GM23338 (cell line): ENCODE results near the gene BTN2A1. TPM values are rescaled to one million over a fixed set of nuclear protein-coding genes. Genes with fewer than 3 reads are reported as not detected.

Source experiments
- ATAC-seq: fragments of 200-7000 bp; cut with Tn5 transposase; 3 replicates; pipeline ENCODE4 v1.9.1; 2020
- DNase-seq: peaks from one replicate; pipeline ENCODE4 v3.0.0-alpha.2; 2015; ENCODE audit warnings: low spot score
- H2AFZ ChIP-seq: fragments of 200-600 bp; sonication (generic); 2 replicates; pipeline ENCODE4 v1.8.0; 2016; ENCODE audit warnings: antibody characterized with exemption, mild to moderate bottlenecking, moderate library complexity
- H3F3A ChIP-seq: fragments of 200-600 bp; sonication (generic); replicated peaks from 2 replicates; pipeline ENCODE4 v1.8.0; 2017; ENCODE audit warnings: antibody characterized with exemption, mixed run types, low read depth
- H3K27ac ChIP-seq: fragments of 200-600 bp; sonication (generic); 2 replicates; pipeline ENCODE4 v1.6.1; 2016; ENCODE audit warnings: low read depth
- H3K27me3 ChIP-seq: fragments of 200-600 bp; sonication (generic); 2 replicates; pipeline ENCODE4 v1.8.0; 2016; ENCODE audit warnings: mild to moderate bottlenecking, mixed run types, moderate library complexity; ENCODE audit not compliant: insufficient read depth
- H3K36me3 ChIP-seq: fragments of 200-600 bp; sonication (generic); 2 replicates; pipeline ENCODE4 v1.8.0; 2016; ENCODE audit warnings: mild to moderate bottlenecking; ENCODE audit not compliant: insufficient read depth
- H3K4me1 ChIP-seq: fragments of 200-600 bp; sonication (generic); 2 replicates; pipeline ENCODE4 v1.8.0; 2016; ENCODE audit warnings: mild to moderate bottlenecking, moderate library complexity; ENCODE audit not compliant: insufficient read depth
- H3K4me2 ChIP-seq: fragments of 200-600 bp; sonication (generic); 2 replicates; pipeline ENCODE4 v1.7.1; 2017; ENCODE audit warnings: mixed run types
- H3K4me3 ChIP-seq: fragments of 200-600 bp; sonication (generic); 2 replicates; pipeline ENCODE4 v1.6.1; 2016; ENCODE audit warnings: mixed run types
- H3K79me2 ChIP-seq: fragments of 200-600 bp; sonication (generic); replicated peaks from 2 replicates; pipeline ENCODE4 v1.8.0; 2017; ENCODE audit warnings: mild to moderate bottlenecking; ENCODE audit not compliant: insufficient read depth
- H3K9me2 ChIP-seq: fragments of 200-600 bp; sonication (generic); 2 replicates; pipeline ENCODE4 v1.8.0; 2017; ENCODE audit not compliant: insufficient read depth
- H4K20me1 ChIP-seq: fragments of 200-600 bp; sonication (generic); replicated peaks from 2 replicates; pipeline ENCODE4 v1.8.0; 2017; ENCODE audit warnings: mild to moderate bottlenecking; ENCODE audit not compliant: insufficient read depth
- H3K27ac Mint-ChIP-seq: 2 replicates; pipeline ENCODE4 v1.8.0; 2020; ENCODE audit warnings: inconsistent platforms, mild to moderate bottlenecking, moderate library complexity, mixed read lengths
- H3K27me3 Mint-ChIP-seq: 3 replicates; pipeline ENCODE4 v1.8.0; 2022; ENCODE audit warnings: low read depth, mild to moderate bottlenecking, moderate library complexity, mixed read lengths, inconsistent platforms; ENCODE audit not compliant: insufficient read depth, poor library complexity
- H3K36me3 Mint-ChIP-seq: 3 replicates; pipeline ENCODE4 v1.8.0; 2021; ENCODE audit warnings: low read depth, mild to moderate bottlenecking, inconsistent platforms, moderate library complexity, mixed read lengths
- H3K4me1 Mint-ChIP-seq: 3 replicates; pipeline ENCODE4 v1.8.0; 2020; ENCODE audit warnings: mild to moderate bottlenecking, inconsistent platforms, mixed read lengths
- H3K4me3 Mint-ChIP-seq: 3 replicates; pipeline ENCODE4 v1.8.0; 2021; ENCODE audit warnings: moderate library complexity, mild to moderate bottlenecking, inconsistent platforms, mixed read lengths
- H3K9me3 Mint-ChIP-seq: 3 replicates; pipeline ENCODE4 v1.8.0; 2020; ENCODE audit warnings: moderate library complexity, mild to moderate bottlenecking, inconsistent platforms, mixed read lengths
- CREB1 ChIP-seq: fragments of 250-450 bp; sonication (Bioruptor Pico); IDR thresholded peaks from 2 replicates; pipeline ENCODE4 v1.5.0; 2020; ENCODE audit warnings: low read depth, mild to moderate bottlenecking, moderate library complexity
- EZH2 ChIP-seq: fragments of 200-600 bp; sonication (generic); IDR thresholded peaks from one replicate; pipeline ENCODE4 v1.8.0; 2017; ENCODE audit warnings: antibody characterized with exemption, mild to moderate bottlenecking, low read depth; ENCODE audit not compliant: unreplicated experiment
- EZH2phosphoT487 ChIP-seq: fragments of 200-600 bp; sonication (generic); IDR thresholded peaks from one replicate; pipeline ENCODE4 v1.8.1; 2018; ENCODE audit warnings: antibody characterized with exemption; ENCODE audit not compliant: unreplicated experiment
- JUNB ChIP-seq: IDR thresholded peaks from one replicate; pipeline ENCODE4 v1.6.1; 2016; ENCODE audit warnings: antibody characterized with exemption; ENCODE audit not compliant: unreplicated experiment
- NANOG ChIP-seq: IDR thresholded peaks from 2 replicates; pipeline ENCODE4 v1.6.1; 2016; ENCODE audit warnings: antibody characterized with exemption, borderline replicate concordance
- REST ChIP-seq: IDR thresholded peaks from one replicate; pipeline ENCODE4 v1.6.1; 2018; ENCODE audit warnings: antibody characterized with exemption; ENCODE audit not compliant: unreplicated experiment
- STAT1 ChIP-seq: IDR thresholded peaks from one replicate; pipeline ENCODE4 v1.6.1; 2016; ENCODE audit warnings: antibody characterized with exemption; ENCODE audit not compliant: unreplicated experiment
- ZNF114 ChIP-seq: fragments of 250-450 bp; sonication (Bioruptor Pico); IDR thresholded peaks from 2 replicates; pipeline ENCODE4 v1.5.0; 2020; ENCODE audit warnings: mild to moderate bottlenecking, moderate library complexity
- polyA plus RNA-seq: library from polyadenylated mRNA; unstranded; fragments of >200 nt; fragmentation: Nextera tagmentation; extraction: Ambion mirVana; gene quantifications from 2 replicates; pipeline ENCODE4 v1.2.1, GENCODE V29; 2016
- total RNA-seq: library from RNA; depleted of rRNA; stranded (reverse); fragments of >200 nt; shearing (Covaris generic); gene quantifications from 2 replicates; pipeline ENCODE4 v1.2.3, GENCODE V29; 2014
- TF ChIP-seq, protein P1 (sequence below), 2 experiments: fragments of 200-600 bp in 1 of 2; sonication (generic) in 1 of 2; conservative IDR thresholded peaks; 2 replicates each; pipeline versions ENCODE4 v1.5.1 to v1.6.1; 2016 to 2017; ENCODE audit warnings: antibody characterized with exemption in 2 of 2, low read depth in 2 of 2, mild to moderate bottlenecking in 2 of 2, moderate library complexity in 1 of 2
- TF ChIP-seq, protein P2 (sequence below): IDR thresholded peaks from 2 replicates; pipeline ENCODE4 v1.6.1; 2016; ENCODE audit warnings: antibody characterized with exemption

BTN2A1 gene
- total and polyA plus RNA-seq, 2 experiments from 2014 or later, result 6.3 to 7.0 TPM

DNA sequence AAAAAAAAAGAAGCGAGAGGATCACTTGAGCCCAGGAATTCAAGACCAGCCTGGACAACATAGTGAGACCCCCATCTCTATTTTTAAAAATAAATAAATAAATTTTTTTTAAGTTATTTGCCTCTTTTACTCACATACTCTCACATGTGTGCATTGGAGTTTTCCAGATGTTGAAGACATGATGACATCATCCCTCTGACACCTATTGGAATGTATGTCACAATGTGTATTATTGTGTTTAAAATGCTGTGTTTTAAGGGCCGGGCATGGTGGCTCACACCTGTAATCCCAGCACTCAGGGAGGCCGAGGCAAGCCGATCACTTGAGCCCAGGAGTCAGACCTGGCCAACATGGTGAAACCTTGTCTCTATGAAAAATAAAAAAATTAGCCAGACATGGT, 24.6 kb downstream of the BTN2A1 start (continued):
- no peak for TF ChIP-seq EZH2phosphoT487
- TF ChIP-seq NANOG, result no peak
- TF ChIP-seq EZH2, result no peak
- no peak for TF ChIP-seq STAT1
- no peak for TF ChIP-seq REST
- TF ChIP-seq, protein P1, sequence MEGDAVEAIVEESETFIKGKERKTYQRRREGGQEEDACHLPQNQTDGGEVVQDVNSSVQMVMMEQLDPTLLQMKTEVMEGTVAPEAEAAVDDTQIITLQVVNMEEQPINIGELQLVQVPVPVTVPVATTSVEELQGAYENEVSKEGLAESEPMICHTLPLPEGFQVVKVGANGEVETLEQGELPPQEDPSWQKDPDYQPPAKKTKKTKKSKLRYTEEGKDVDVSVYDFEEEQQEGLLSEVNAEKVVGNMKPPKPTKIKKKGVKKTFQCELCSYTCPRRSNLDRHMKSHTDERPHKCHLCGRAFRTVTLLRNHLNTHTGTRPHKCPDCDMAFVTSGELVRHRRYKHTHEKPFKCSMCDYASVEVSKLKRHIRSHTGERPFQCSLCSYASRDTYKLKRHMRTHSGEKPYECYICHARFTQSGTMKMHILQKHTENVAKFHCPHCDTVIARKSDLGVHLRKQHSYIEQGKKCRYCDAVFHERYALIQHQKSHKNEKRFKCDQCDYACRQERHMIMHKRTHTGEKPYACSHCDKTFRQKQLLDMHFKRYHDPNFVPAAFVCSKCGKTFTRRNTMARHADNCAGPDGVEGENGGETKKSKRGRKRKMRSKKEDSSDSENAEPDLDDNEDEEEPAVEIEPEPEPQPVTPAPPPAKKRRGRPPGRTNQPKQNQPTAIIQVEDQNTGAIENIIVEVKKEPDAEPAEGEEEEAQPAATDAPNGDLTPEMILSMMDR (conservative IDR thresholded peaks at IDR 0.05; ENCODE audit: low read depth in 2 of 2), result no peak
- no peak for TF ChIP-seq ZNF114 (CRISPR knock-in tag)

- Mint-ChIP-seq H3K4me3 (no peak overlapping the region), H3K36me3 (no peaks in the 10 kb centered on the region), H3K27me3 (peaks cover 9% of the 10 kb centered on the region), H3K27ac (no peak overlapping the region), H3K4me1 (no peaks in the 10 kb centered on the region), H3K9me3 (peaks cover 11% of the 10 kb centered on the region)
- Histone ChIP-seq H4K20me1 (no peaks in the 10 kb centered on the region), H3K79me2 (no peaks in the 10 kb centered on the region), H3K4me2 (no peak overlapping the region), H3K27ac (no peak overlapping the region), H3K4me1 (no peaks in the 10 kb centered on the region), H3F3A (no peaks in the 10 kb centered on the region), H3K9me2 (no peaks in the 10 kb centered on the region), H2AFZ (no peak overlapping the region), H3K36me3 (no peaks in the 10 kb centered on the region), H3K27me3 (no peaks in the 10 kb centered on the region), H3K4me3 (no peak overlapping the region)
- DNase-seq, result no peak
- ATAC-seq, result no peak
- no peak for TF ChIP-seq EZH2
Measured at GRCh38 chr6:26483727-26484126, 26.0 kb downstream of the BTN2A1 start.

DNA sequence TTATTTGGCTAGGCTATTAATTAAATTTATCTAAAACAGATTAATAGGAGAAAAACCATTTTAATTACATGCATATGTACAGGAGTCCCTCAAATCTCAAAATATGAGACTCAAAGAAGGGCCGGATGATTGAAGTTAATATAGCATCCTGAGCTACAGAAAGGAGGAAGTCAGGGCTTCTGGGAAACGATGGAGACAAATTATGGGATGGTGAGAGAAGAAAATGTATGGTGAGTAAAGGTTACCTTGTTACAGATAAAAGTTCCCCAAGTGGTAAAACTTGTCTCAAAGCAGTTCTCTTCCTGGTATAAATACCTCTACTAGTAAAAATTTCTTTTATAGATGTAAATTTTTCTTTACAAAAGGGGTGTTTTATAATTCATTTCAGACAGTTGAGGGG, 26.4 kb downstream of the BTN2A1 start:
- H3K36me3 Mint-ChIP-seq, result no peaks in the 10 kb centered on the region
- Histone ChIP-seq H3K36me3 (no peaks in the 10 kb centered on the region), H4K20me1 (no peaks in the 10 kb centered on the region), H3K4me3 (no peak overlapping the region), H3K27ac (no peak overlapping the region), H3K27me3 (no peaks in the 10 kb centered on the region), H3K9me2 (no peaks in the 10 kb centered on the region), H3K4me1 (no peaks in the 10 kb centered on the region), H3K79me2 (no peaks in the 10 kb centered on the region), H2AFZ (no peak overlapping the region), H3K4me2 (no peak overlapping the region), H3F3A (no peaks in the 10 kb centered on the region)
- DNase-seq, result no peak
- TF ChIP-seq EZH2phosphoT487 (no peak), STAT1 (no peak), JUNB (no peak), ZNF114 (CRISPR knock-in tag) (no peak), NANOG (no peak), CREB1 (CRISPR knock-in tag) (no peak)
- TF ChIP-seq, protein P1 (conservative IDR thresholded peaks at IDR 0.05; ENCODE audit: low read depth in 2 of 2), result no peak
- TF ChIP-seq, protein P2, sequence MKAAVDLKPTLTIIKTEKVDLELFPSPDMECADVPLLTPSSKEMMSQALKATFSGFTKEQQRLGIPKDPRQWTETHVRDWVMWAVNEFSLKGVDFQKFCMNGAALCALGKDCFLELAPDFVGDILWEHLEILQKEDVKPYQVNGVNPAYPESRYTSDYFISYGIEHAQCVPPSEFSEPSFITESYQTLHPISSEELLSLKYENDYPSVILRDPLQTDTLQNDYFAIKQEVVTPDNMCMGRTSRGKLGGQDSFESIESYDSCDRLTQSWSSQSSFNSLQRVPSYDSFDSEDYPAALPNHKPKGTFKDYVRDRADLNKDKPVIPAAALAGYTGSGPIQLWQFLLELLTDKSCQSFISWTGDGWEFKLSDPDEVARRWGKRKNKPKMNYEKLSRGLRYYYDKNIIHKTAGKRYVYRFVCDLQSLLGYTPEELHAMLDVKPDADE, result no peak
- H3K4me1 Mint-ChIP-seq, result no peaks in the 10 kb centered on the region
- no peak for ATAC-seq
- H3K27ac Mint-ChIP-seq, result no peak overlapping the region
- no peak overlapping the region for H3K4me3 Mint-ChIP-seq
- peaks cover 11% of the 10 kb centered on the region for H3K9me3 Mint-ChIP-seq
- peaks cover 9% of the 10 kb centered on the region for H3K27me3 Mint-ChIP-seq
